Gastroesophageal sphincter (tissue), 4 donors: ENCODE measurements around the gene FERMT3. TPM values are rescaled to one million over a fixed set of nuclear protein-coding genes. Genes with fewer than 3 reads are reported as not detected.

ENCODE experiments used
- ATAC-seq: fragments of 150-250 bp; one replicate; pipeline ENCODE4 v1.9.1; 2016; ENCODE audit warnings: mild to moderate bottlenecking, moderate library complexity
- H3K27ac ChIP-seq, 4 donors: fragments of 200-600 bp; sonication (generic) in 3 of 4; 1 replicate in 3 of 4; 2 replicates in 1 of 4; pipeline ENCODE4 v1.5.1; 2016 to 2019
- H3K27me3 ChIP-seq: fragments of 200-600 bp; sonication (generic); one replicate; pipeline ENCODE4 v1.5.1; 2019
- H3K36me3 ChIP-seq, 2 donors: fragments of 200-600 bp; sonication (generic); one replicate each; pipeline ENCODE4 v1.5.1; 2019; ENCODE audit warnings: control low read depth in 1 of 2
- H3K4me1 ChIP-seq, 3 donors: fragments of 200-600 bp; sonication (generic); 1 replicate in 2 of 3; 2 replicates in 1 of 3; pipeline ENCODE4 v1.5.1; 2016 to 2019; ENCODE audit warnings: control low read depth in 2 of 3
- H3K4me3 ChIP-seq, 2 donors: fragments of 200-600 bp; sonication (generic); one replicate each; pipeline ENCODE4 v1.5.1; 2019; ENCODE audit warnings: mild to moderate bottlenecking in 1 of 2, moderate library complexity in 1 of 2
- H3K9me3 ChIP-seq, 3 donors: fragments of 200-600 bp; sonication (generic); one replicate each; pipeline ENCODE4 v1.5.1; 2017 to 2019; ENCODE audit warnings: control low read depth in 2 of 3
- EP300 ChIP-seq: sonication (generic); formaldehyde crosslinking; IDR thresholded peaks from one replicate; pipeline ENCODE4 v1.6.1; 2017; ENCODE audit warnings: antibody characterized with exemption, mild to moderate bottlenecking
- POLR2A ChIP-seq, 2 donors: fragments of 450-650 bp; IDR thresholded peaks; one replicate each; pipeline ENCODE4 v1.6.1; 2017; ENCODE audit warnings: antibody characterized with exemption in 2 of 2, mild to moderate bottlenecking in 2 of 2, moderate library complexity in 1 of 2
- POLR2AphosphoS5 ChIP-seq: sonication (generic); formaldehyde crosslinking; IDR thresholded peaks from one replicate; pipeline ENCODE4 v1.6.1; 2017; ENCODE audit warnings: antibody characterized with exemption
- WGBS, 2 donors: methylation state at CpG; one replicate each; pipeline ENCODE4 v1.1.5; 2018; ENCODE audit warnings: low coverage in 1 of 2; 5-methylcytosine and 5-hydroxymethylcytosine counted together
- total RNA-seq, 4 donors: library from RNA; depleted of rRNA; stranded (reverse); fragments of >200 nt; gene quantifications; one replicate each; pipeline ENCODE4 v1.1.0, GENCODE V29; 2016
- TF ChIP-seq, protein P1 (sequence below), 4 experiments: fragments of 200-600 bp in 2 of 4; fragments of 450-650 bp in 2 of 4; sonication (generic) in 1 of 4; IDR thresholded peaks; one replicate each; pipeline ENCODE4 v1.5.1; 2017 to 2019; ENCODE audit warnings: antibody characterized with exemption in 4 of 4, mild to moderate bottlenecking in 2 of 4, moderate library complexity in 2 of 4

Gene FERMT3
- total RNA-seq, 4 donors from 2014 or later = 14.5 to 28.5 (median 17.0) TPM

DNA sequence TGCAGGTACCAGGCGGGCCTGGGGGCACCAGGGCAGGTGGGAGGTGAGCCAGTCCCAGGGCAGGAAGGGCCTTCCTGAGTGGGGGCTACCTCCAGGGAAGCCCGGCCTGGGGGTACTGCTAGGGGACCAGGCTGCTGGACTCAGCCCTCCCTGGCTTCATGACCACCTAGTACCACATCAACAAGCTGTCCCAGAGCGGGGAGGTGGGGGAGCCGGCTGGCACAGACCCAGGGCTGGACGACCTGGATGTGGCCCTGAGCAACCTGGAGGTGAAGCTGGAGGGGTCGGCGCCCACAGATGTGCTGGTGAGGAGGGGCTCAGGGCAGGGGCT, 12.8 kb downstream of the FERMT3 start:
- WGBS, 2 donors = no CpG with 5 or more reads among the region's 7 CpGs
- H3K27ac ChIP-seq = no peak overlapping the region
- peaks cover 0 to 28% of the 10 kb centered on the region in 2 donors for H3K36me3 ChIP-seq
- H3K27me3 ChIP-seq = no peaks in the 10 kb centered on the region
- H3K4me3 ChIP-seq = no peak overlapping the region
- peaks cover 0 to 2% (median 0%) of the 10 kb centered on the region in 3 donors for H3K4me1 ChIP-seq
- TF ChIP-seq, protein P1, sequence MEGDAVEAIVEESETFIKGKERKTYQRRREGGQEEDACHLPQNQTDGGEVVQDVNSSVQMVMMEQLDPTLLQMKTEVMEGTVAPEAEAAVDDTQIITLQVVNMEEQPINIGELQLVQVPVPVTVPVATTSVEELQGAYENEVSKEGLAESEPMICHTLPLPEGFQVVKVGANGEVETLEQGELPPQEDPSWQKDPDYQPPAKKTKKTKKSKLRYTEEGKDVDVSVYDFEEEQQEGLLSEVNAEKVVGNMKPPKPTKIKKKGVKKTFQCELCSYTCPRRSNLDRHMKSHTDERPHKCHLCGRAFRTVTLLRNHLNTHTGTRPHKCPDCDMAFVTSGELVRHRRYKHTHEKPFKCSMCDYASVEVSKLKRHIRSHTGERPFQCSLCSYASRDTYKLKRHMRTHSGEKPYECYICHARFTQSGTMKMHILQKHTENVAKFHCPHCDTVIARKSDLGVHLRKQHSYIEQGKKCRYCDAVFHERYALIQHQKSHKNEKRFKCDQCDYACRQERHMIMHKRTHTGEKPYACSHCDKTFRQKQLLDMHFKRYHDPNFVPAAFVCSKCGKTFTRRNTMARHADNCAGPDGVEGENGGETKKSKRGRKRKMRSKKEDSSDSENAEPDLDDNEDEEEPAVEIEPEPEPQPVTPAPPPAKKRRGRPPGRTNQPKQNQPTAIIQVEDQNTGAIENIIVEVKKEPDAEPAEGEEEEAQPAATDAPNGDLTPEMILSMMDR (IDR thresholded peaks at IDR 0.05) = no peak
- no peak for TF ChIP-seq EP300
- TF ChIP-seq POLR2AphosphoS5 = no peak
- no peak for TF ChIP-seq POLR2A (IDR thresholded peaks at IDR 0.05)
- no peak for ATAC-seq
- H3K9me3 ChIP-seq = no peaks in the 10 kb centered on the region

DNA sequence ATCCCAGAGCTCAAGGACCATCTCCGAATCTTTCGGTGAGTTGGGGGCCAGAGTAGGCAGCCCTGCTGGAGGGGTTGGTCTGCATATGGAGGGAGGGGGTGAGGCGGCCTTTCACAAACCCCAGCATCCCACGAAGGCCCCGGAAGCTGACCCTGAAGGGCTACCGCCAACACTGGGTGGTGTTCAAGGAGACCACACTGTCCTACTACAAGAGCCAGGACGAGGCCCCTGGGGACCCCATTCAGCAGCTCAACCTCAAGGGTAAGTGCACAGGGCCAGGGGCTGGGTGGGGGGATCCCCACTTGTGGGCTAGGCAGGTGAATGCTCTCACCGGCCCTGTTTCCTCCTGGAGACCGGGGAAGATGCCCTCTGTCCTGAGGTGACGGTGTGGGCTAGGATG, 13.2 kb downstream of the FERMT3 start:
- H3K9me3 ChIP-seq = no peaks in the 10 kb centered on the region
- no peak for ATAC-seq
- 100% methylated on average over 1 of the region's 10 CpGs; no CpG with 5 or more reads in 1 of the 2 donors for WGBS, 2 donors
- H3K4me3 ChIP-seq = no peak overlapping the region
- TF ChIP-seq POLR2AphosphoS5 (no peak), POLR2A (IDR thresholded peaks at IDR 0.05) (no peak), EP300 (no peak)
- TF ChIP-seq, protein P1 (IDR thresholded peaks at IDR 0.05) = no peak
- H3K27ac ChIP-seq = no peak overlapping the region
- peaks cover 0 to 6% (median 0%) of the 10 kb centered on the region in 3 donors for H3K4me1 ChIP-seq
- H3K36me3 ChIP-seq = peaks cover 0 to 28% of the 10 kb centered on the region in 2 donors
- H3K27me3 ChIP-seq = no peaks in the 10 kb centered on the region

DNA sequence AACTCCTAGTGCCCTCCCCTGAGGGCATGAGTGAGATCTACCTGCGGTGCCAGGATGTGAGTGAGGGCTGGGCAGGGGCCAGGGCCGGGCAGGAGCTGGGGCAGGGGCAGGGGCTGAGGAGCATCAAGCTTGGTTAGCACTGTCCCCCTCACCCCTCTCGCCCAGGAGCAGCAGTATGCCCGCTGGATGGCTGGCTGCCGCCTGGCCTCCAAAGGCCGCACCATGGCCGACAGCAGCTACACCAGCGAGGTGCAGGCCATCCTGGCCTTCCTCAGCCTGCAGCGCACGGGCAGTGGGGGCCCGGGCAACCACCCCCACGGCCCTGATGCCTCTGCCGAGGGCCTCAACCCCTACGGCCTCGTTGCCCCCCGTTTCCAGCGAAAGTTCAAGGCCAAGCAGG, 13.8 kb downstream of the FERMT3 start:
- peaks cover 0 to 12% (median 5%) of the 10 kb centered on the region in 3 donors for H3K4me1 ChIP-seq
- no CpG with 5 or more reads among the region's 17 CpGs for WGBS, 2 donors

DNA sequence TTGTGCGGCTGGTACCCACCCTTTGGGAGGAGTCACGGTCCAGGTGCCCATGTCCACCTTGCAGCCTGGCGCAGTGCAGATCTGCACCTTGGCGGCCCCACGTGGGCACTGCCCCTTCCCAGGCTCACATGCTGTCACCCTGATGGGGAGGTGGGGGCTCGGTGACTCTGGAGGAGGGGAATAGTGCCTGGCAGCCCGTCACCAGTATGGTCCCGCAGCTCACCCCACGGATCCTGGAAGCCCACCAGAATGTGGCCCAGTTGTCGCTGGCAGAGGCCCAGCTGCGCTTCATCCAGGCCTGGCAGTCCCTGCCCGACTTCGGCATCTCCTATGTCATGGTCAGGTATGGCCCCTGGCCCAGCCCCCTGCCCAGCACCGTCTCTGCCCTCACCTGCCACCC, 14.3 kb downstream of the FERMT3 start:
- ATAC-seq = no peak
- Histone ChIP-seq H3K27me3 (no peaks in the 10 kb centered on the region), H3K36me3 (peaks cover 0 to 28% of the 10 kb centered on the region in 2 donors), H3K9me3 (no peaks in the 10 kb centered on the region), H3K4me1 (peaks cover 0 to 17% (median 6%) of the 10 kb centered on the region in 3 donors), H3K4me3 (no peak overlapping the region), H3K27ac (no peak overlapping the region)
- no CpG with 5 or more reads among the region's 14 CpGs for WGBS, 2 donors
- TF ChIP-seq POLR2A (IDR thresholded peaks at IDR 0.05) = no peak
- no peak for TF ChIP-seq EP300
- TF ChIP-seq, protein P1 (IDR thresholded peaks at IDR 0.05) = no peak
- no peak for TF ChIP-seq POLR2AphosphoS5

More for the DNA sequence above, 13.8 kb downstream of the FERMT3 start:
- H3K36me3 ChIP-seq = peaks cover 0 to 28% of the 10 kb centered on the region in 2 donors
- no peaks in the 10 kb centered on the region for H3K27me3 ChIP-seq
- TF ChIP-seq EP300 = no peak
- no peak for TF ChIP-seq POLR2A (IDR thresholded peaks at IDR 0.05)
- TF ChIP-seq POLR2AphosphoS5 = no peak
- TF ChIP-seq, protein P1 (IDR thresholded peaks at IDR 0.05) = no peak
- no peak overlapping the region for H3K4me3 ChIP-seq
- no peak overlapping the region for H3K27ac ChIP-seq
- no peaks in the 10 kb centered on the region for H3K9me3 ChIP-seq
- ATAC-seq = no peak

DNA sequence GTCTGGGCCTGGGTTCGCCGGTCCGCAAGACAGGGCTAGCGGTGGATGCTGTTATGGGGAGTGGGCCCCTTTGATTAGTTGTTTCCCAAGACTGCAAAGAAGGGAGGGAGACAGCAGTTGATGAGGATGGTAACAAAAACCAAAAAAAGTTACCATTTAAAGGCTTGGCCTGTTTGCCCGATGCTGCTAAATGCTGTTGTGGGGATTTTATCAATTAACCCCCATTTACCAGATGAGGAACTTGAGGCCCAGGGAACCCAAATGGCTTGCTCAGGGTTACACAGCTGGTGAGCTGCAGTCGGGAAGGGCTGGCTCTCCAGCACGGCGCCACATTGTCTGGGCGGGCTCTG, 16.1 kb downstream of the FERMT3 start:
- Histone ChIP-seq H3K9me3 (no peaks in the 10 kb centered on the region), H3K4me3 (no peak overlapping the region), H3K27ac (no peak overlapping the region), H3K36me3 (peaks cover 0 to 28% of the 10 kb centered on the region in 2 donors), H3K27me3 (no peaks in the 10 kb centered on the region), H3K4me1 (peaks cover 0 to 30% (median 16%) of the 10 kb centered on the region in 3 donors)
- WGBS, 2 donors = 69 to 82% methylated on average over 4 to 6 of the region's 9 CpGs
- no peak for TF ChIP-seq POLR2AphosphoS5
- TF ChIP-seq EP300 = no peak
- TF ChIP-seq, protein P1 (IDR thresholded peaks at IDR 0.05) = no peak
- TF ChIP-seq POLR2A (IDR thresholded peaks at IDR 0.05) = no peak
- no peak for ATAC-seq
